RPMI8226 (cell line): ENCODE results near the gene ERN1.

Experiments
- DNase-seq: peaks from one replicate; pipeline ENCODE4 v3.0.0-alpha.2; 2015

The ERN1 gene

GRCh38 chr17:64107500-64108236 lies 22.3 kb downstream of the ERN1 start:
- DNase-seq = peak; percentile 62

DNA sequence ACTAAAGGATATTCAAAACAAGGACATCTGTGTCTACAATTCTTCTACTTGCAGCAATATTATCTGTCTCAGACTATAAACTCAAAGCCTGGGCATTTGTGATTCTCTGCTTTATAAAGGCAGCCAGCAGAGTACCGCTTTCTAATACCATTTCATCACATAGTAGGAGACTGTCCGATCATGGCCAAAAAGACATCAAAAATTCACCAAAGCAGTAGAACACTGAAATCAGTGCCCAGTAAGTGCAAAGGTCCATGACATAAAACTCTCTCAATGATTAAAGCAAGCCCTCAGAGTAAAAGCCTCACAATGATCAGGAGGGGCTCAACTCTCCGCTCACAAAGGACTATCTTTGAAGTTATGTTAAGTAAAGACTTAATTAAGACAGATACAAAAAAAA lies 23.0 kb downstream of the ERN1 start:
- DNase-seq = no peak

DNA sequence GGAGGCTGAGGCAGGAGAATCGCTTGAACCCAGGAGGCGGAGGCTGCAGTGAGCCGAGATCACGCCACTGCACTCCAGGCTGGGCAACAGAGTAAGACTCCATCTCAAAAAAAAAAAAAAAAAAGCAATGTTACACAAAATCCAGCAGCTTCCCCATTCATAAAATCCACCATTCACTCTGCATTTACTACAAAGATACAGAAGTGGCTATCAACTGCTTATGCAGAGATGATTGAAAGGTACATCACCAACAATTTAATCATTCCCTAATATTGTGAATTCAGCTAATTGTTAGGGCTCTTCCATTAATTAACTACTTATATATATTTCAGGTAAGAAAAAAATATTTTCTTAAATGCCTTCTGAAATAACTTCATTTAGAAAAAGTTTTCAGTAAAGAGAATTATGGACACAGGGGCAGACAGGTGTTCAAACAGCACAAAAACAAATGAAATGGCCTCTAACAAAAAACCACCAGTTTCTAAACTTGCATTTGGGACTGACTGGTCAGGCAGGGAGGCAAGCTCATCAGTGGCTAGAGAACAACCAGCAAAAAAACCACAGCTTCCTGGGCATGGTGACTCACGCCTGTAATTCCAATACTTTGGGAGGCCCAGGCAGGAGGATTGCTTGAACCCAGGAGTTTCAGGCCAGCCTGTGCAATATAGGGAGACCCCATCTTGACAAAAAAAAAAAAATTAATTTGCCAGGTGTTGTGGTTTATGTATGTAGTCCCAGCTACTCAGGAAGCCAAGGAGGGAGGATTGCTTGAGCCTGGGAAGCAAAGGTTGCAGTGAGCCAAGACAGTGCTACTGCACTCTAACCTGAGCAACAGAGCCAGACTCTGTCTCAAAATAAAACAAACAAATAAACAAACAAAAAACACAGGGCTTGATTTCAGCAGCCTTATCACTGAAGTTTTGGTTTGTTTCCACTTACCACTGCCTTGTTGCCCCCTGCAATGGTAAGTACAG lies 26.3 kb downstream of the ERN1 start:
- DNase-seq = peak; percentile 83

GRCh38 chr17:64102627-64103390 lies 27.1 kb downstream of the ERN1 start:
- no peak for DNase-seq

- no peak for DNase-seq
These were observed 30.4 kb downstream of the ERN1 start for GRCh38 chr17:64099543-64099942.

DNA sequence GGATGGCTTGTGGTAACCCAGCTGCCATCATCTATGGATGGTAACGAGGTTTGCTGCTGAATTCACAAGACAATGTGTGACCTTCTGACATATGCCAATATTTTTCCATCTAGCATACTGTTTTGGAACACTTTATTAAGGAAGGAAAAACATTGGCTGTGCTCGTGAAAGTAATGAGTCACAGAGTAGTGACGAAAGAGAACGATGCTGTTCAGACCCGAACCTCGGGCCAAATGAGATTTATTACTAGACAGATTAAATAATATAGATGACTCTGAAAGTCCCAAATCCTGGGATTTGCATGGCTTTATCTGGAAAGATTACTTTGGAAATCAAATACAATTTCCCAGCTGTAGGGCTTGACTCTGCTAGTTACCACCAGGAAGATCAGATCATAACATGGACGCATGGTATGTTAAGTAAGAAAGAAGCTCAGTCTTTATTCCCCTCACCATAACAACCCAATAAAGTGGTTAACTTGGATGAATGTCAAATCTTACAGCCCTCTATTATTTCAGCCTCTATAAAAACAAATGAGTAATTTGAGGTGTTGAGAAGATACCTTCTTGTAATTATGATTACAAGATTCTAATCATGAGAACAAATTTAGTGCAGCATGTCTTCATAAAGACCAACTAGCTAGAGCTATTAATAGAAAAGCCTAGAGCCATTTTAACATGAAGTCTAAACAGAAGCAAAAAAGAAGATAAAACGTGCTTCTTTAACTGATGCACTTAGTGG lies 32.6 kb downstream of the ERN1 start:
- no peak for DNase-seq

- DNase-seq = no peak
These were observed 33.9 kb downstream of the ERN1 start for GRCh38 chr17:64096037-64096436.

DNA sequence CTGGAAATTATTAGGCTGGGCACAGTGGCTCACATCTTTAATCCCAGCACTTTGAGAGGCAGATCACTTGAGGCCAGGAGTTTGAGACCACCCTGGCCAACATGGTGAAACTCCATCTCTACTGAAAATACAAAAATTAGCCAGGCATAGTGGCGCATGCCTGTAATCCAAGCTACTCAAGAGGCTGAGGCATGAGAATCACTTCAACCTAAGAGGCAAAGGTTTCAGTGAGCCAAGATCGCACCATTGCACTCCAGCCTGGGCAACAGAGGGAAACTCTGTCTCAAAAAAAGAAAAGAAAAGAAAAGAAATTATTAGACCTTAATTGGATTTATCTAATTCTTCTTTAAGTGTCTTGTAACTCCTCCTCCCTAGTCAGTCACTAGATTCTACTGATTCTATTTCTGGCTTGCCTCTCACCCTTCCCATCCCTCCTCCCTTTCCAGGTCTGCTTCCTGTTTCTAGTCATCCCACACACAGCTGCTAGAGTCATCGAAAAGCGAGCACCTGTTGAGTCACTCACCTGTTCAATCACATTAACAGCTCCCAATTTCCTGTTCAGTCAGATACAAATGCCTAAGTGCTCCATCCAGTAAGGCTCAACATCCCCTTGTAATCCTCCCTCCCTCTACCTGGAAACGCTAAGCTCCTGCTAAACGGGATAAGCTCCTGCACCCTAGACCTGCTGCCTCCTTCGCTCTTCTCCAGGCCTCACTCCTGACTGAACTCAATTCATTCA lies 34.6 kb downstream of the ERN1 start:
- peak; percentile 73 for DNase-seq

GRCh38 chr17:64094412-64094811 lies 35.5 kb downstream of the ERN1 start:
- DNase-seq = no peak

GRCh38 chr17:64092952-64093451 lies 36.9 kb downstream of the ERN1 start:
- DNase-seq = peak; percentile 70

- DNase-seq = no peak
These were observed 37.8 kb downstream of the ERN1 start for GRCh38 chr17:64092113-64092512.

- no peak for DNase-seq
These were observed 38.4 kb downstream of the ERN1 start for GRCh38 chr17:64091571-64091970.

- DNase-seq = no peak
These were observed 38.8 kb downstream of the ERN1 start for GRCh38 chr17:64091116-64091515.

DNA sequence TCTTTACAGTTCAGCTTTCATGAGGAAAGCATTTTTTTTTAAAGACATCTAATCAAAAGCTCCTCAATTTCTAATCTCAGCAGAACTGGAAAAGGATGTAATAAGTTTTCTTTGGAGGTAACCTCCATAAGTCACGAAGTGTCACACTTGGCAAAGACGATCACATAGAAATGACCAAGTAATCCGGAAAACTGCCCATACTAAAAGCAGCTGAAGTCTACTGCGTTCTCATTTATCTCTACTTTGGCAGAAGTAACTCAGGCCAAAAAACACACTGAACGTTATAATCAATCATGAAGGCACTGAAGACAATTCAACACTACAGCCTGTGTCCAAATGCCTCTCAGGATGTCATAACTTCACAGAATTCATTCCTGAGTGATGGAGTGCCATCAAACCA lies 39.8 kb downstream of the ERN1 start:
- no peak for DNase-seq

GRCh38 chr17:64087252-64088005 lies 42.5 kb downstream of the ERN1 start:
- no peak for DNase-seq

- no peak for DNase-seq
These were observed 44.3 kb downstream of the ERN1 start for GRCh38 chr17:64085650-64086005.

GRCh38 chr17:64084940-64085649 lies 44.8 kb downstream of the ERN1 start:
- no peak for DNase-seq

DNA sequence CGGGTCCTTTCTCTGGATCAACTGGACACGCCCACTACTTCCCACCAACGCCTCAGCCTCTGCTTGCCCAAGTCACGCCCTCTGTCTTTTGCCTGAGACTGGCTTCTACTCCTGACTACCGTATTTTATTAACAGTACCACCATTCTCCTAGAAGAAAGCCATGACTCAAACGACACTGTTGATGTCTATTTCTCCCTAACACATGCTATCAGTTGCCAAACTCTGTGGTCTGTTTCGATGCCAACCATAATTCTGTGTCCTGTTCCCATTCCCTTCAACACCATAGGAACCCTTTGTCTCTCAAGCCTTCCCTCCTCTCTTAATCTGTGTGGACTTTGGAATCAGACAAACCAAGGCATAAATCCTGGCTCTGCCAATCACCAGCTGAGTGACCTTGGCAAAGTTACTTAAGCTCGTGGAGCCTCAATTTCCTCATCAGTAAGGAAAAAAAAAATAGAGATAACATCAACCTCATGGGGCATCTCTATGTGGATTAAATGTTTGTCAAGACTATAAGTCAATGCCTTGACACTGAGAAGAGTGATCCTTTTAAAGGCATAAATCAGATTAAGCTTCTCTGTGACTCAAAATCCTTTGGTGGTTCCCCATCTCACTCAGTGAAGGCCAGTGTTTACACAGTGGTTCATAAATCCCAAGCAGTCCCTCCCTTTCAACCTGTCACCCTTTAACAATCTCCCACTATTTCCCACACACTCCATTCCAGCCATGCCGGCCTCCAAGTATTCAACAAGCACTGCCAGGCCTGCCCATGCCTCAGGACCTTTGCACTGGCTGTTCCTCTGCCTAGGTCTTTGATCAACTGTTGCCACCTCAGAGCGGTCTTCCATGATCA lies 45.6 kb downstream of the ERN1 start:
- peak; percentile 70 for DNase-seq

DNA sequence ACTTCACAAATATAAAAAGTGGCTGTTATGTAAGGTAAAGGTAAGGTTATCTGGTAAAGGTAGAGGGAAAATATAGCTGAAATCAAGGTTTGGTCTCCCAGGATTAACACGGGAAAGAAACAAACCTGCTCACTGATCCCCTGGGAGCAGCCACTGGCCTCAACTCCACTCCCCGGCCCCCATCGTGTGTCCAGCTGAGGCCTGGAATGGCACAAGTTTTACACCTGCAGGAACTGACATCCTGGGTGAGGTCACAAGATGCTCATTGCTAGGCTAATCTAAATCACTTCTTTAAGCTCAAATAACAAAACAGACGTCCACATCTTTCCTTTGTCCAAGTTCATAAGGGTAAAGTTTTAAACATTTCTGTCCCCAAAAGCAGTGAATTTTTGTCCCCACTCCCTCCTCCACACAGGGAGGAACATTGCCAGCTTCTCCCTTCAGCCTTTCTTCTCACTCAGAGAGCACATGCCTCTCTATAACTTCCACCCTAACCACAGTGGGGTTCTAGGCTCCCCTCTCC lies 46.3 kb downstream of the ERN1 start:
- no peak for DNase-seq
